Measurements from ENCODE around the gene REV1.

Gene REV1

DNA sequence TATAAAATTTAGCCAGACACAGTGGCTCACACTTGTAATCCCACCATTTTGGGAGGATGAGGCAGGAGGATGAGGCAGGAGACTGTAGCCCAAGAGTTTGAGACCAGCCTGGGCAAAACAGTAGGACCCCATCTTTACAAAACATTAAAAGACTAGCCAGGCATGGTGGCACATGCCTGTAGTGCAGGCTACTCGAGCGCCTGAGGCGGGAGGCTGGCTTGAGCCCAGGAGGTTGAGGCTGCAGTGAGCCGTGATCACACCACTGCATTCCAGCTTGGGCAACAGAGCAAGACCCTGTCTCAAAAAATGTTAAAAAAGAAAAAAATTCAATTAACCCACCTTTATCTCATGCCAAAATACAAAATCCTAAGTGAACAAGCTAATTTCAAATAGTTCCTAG is 4.0 kb downstream of the REV1 start:
- H3K4me3 ChIP-seq (replicated peaks; ENCODE audit: low read depth, low read length), result no peak overlapping the region
- DNase-seq (ENCODE audit: extremely low read depth, low read depth), result no peak
- no peak for TF ChIP-seq CTCF (IDR thresholded peaks at IDR 0.05; ENCODE audit: low read depth, low read length, missing control alignments)

- no peak for TF ChIP-seq CTCF (IDR thresholded peaks at IDR 0.05; ENCODE audit: low read depth, low read length, missing control alignments)
- no peak for DNase-seq (ENCODE audit: extremely low read depth, low read depth)
- no peak overlapping the region for H3K4me3 ChIP-seq (replicated peaks; ENCODE audit: low read depth, low read length)
Measured at GRCh38 chr2:99485411-99485810, 4.4 kb downstream of the REV1 start.

DNA sequence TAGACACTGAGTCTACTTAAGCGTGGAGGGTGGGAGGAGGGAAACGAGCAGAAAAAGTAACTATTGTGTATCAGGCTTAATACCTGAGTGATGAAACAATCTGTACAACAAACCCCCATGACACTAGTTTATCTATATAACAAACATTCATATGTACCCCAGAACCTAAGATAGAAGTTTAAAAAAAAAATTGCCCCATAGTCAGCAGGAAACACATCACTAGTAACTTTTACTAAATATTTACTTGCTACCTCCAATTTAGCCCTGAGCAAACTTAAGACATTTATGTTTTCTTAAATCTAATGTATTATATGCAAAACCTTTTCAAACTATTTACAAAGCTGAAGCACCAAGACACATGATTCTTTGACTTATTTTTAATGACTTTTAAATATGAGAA is 5.6 kb downstream of the REV1 start:
- H3K4me3 ChIP-seq (replicated peaks; ENCODE audit: low read depth, low read length), result no peak overlapping the region
- DNase-seq (ENCODE audit: extremely low read depth, low read depth), result no peak
- no peak for TF ChIP-seq CTCF (IDR thresholded peaks at IDR 0.05; ENCODE audit: low read depth, low read length, missing control alignments)

GRCh38 chr2:99481941-99482340 is 7.9 kb downstream of the REV1 start:
- DNase-seq (ENCODE audit: extremely low read depth, low read depth), result no peak
- TF ChIP-seq CTCF (IDR thresholded peaks at IDR 0.05; ENCODE audit: low read depth, low read length, missing control alignments), result no peak
- no peak overlapping the region for H3K4me3 ChIP-seq (replicated peaks; ENCODE audit: low read depth, low read length)

DNA sequence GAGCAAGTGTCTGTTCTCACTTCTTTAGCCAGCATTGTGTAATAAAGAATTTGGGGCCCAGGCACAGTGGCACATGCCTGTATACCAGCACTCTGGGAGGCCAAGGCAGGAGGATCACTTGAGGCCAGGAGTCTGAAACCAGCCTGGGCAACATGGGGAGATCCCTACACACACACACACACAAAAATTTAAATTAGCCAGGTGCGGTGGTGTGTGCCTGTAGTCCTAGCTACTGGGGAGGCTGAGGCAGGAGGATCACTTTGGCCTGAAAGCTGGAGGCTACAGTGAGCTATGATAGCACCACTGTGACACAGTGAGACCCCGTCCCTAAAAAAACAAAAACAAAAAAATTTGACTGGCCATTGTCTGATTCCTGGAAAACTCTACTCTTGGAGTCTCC is 8.3 kb downstream of the REV1 start:
- DNase-seq (ENCODE audit: extremely low read depth, low read depth), result no peak
- H3K4me3 ChIP-seq (replicated peaks; ENCODE audit: low read depth, low read length), result no peak overlapping the region
- no peak for TF ChIP-seq CTCF (IDR thresholded peaks at IDR 0.05; ENCODE audit: low read depth, low read length, missing control alignments)

GRCh38 chr2:99480390-99480789 is 9.4 kb downstream of the REV1 start:
- no peak for DNase-seq (ENCODE audit: extremely low read depth, low read depth)
- TF ChIP-seq CTCF (IDR thresholded peaks at IDR 0.05; ENCODE audit: low read depth, low read length, missing control alignments), result no peak
- H3K4me3 ChIP-seq (replicated peaks; ENCODE audit: low read depth, low read length), result no peak overlapping the region

DNA sequence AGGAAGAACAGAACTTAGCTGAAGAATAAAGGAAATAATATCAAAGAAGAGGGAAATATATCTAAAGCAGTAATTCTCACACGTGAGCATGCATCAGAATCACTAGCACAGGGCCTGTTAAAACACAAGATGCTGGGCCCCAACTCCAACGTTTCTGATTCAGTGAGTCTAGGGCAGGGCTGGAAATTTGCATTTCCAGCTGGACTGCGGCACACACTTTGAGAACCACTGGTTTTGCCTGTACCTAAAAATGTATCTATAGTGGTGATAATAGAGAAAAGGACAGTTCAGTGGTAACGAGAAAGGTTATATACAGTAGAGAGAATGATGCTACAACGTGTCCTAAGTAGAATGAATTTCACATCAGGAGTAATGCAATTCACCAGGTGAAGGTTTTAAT is 11.2 kb downstream of the REV1 start:
- no peak for DNase-seq (ENCODE audit: extremely low read depth, low read depth)
- H3K4me3 ChIP-seq (replicated peaks; ENCODE audit: low read depth, low read length), result no peak overlapping the region
- TF ChIP-seq CTCF (IDR thresholded peaks at IDR 0.05; ENCODE audit: low read depth, low read length, missing control alignments), result no peak

Measured in HFF-Myc (cell line).